ENCODE data around the gene NDUFA7. TPM values are rescaled to one million over a fixed set of nuclear protein-coding genes. Genes with fewer than 3 reads are reported as not detected.

Gene NDUFA7
- total RNA-seq = 10 to 100 TPM in 3 of 4 donors, not detected in 1; 24.6 to 43.4 (median 38.5) TPM

GRCh38 chr19:8321067-8321985 lies at the start of gene NDUFA7, which contains the start of gene RPS28:
TSS of gene NDUFA7 (minus strand) at chr19:8321375. CDS start at chr19:8321358, 17 bp downstream.
TSS of gene RPS28 (plus strand) at chr19:8321496. CDS start at chr19:8321531, 35 bp downstream.
- TF ChIP-seq CTCF (IDR thresholded peaks at IDR 0.05) (peak; percentile 31 to 60 (median 42)), POLR2A (IDR thresholded peaks at IDR 0.05) (peak; percentile 92 to 97)
- peak; percentile 97 to 99 (median 98) for DNase-seq
- Histone ChIP-seq H3K9me3 (no peaks in the 10 kb centered on the region), H3K36me3 (peaks cover 0 to 15% (median 0%) of the 10 kb centered on the region in 3 donors), H3K4me3 (peak within 1 kb of the TSS; percentile 67 to 99 (median 75)), H3K27ac (peak within 1 kb of the TSS; percentile 85 to 94 (median 92)), H3K4me1 (peaks cover 3 to 33% (median 16%) of the 10 kb centered on the region in 4 donors), H3K27me3 (no peaks in the 10 kb centered on the region)

- H3K4me1 ChIP-seq = peaks cover 0 to 39% (median 0%) of the 10 kb centered on the region in 4 donors
- peak overlapping the region in 2 of 4 donors; percentile 50 to 64 for H3K27ac ChIP-seq
- H3K36me3 ChIP-seq = peaks cover 0 to 15% (median 0%) of the 10 kb centered on the region in 3 donors
- TF ChIP-seq POLR2A (IDR thresholded peaks at IDR 0.05) (no peak), CTCF (IDR thresholded peaks at IDR 0.05) (no peak)
- no peaks in the 10 kb centered on the region for H3K27me3 ChIP-seq
- H3K4me3 ChIP-seq = peak overlapping the region in 2 of 4 donors; percentile 1 to 29
- peak in 1 of 3 donors; percentile 34 for DNase-seq
- H3K9me3 ChIP-seq = no peaks in the 10 kb centered on the region
These were observed 49.2 kb upstream of the NDUFA7 start for GRCh38 chr19:8370176-8371010.

GRCh38 chr19:8367327-8368001 lies 46.3 kb upstream of the NDUFA7 start:
- peak; percentile 41 to 84 (median 78) for DNase-seq
- TF ChIP-seq POLR2A (IDR thresholded peaks at IDR 0.05) (peak in 1 of 2 donors; percentile 10), CTCF (IDR thresholded peaks at IDR 0.05) (no peak)
- Histone ChIP-seq H3K27me3 (no peaks in the 10 kb centered on the region), H3K27ac (peak overlapping the region; percentile 53 to 85 (median 65)), H3K9me3 (no peaks in the 10 kb centered on the region), H3K4me3 (peak overlapping the region in 2 of 4 donors; percentile 18 to 46), H3K36me3 (peaks cover 0 to 6% (median 0%) of the 10 kb centered on the region in 3 donors), H3K4me1 (peaks cover 0 to 68% (median 0%) of the 10 kb centered on the region in 4 donors)

- peaks cover 0 to 6% (median 0%) of the 10 kb centered on the region in 3 donors for H3K36me3 ChIP-seq
- H3K27me3 ChIP-seq = no peaks in the 10 kb centered on the region
- H3K4me1 ChIP-seq = peaks cover 0 to 74% (median 0%) of the 10 kb centered on the region in 4 donors
- no peaks in the 10 kb centered on the region for H3K9me3 ChIP-seq
- peak overlapping the region; percentile 53 to 85 (median 65) for H3K27ac ChIP-seq
- DNase-seq = peak in 1 of 3 donors; percentile 55
- TF ChIP-seq CTCF (IDR thresholded peaks at IDR 0.05) (no peak), POLR2A (IDR thresholded peaks at IDR 0.05) (no peak)
- H3K4me3 ChIP-seq = peak overlapping the region in 2 of 4 donors; percentile 18 to 46
These were observed 45.8 kb upstream of the NDUFA7 start for GRCh38 chr19:8366961-8367326.

Measured in Peyer's patch (tissue), 4 donors.